NCI-H1092 (cell line): ENCODE results near the gene CHMP4A.

Experiments
- DNase-seq: peaks from one replicate; lab custom pipeline; 2025; lab: John Stamatoyannopoulos, UW

Gene CHMP4A, protein sequence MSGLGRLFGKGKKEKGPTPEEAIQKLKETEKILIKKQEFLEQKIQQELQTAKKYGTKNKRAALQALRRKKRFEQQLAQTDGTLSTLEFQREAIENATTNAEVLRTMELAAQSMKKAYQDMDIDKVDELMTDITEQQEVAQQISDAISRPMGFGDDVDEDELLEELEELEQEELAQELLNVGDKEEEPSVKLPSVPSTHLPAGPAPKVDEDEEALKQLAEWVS

DNA sequence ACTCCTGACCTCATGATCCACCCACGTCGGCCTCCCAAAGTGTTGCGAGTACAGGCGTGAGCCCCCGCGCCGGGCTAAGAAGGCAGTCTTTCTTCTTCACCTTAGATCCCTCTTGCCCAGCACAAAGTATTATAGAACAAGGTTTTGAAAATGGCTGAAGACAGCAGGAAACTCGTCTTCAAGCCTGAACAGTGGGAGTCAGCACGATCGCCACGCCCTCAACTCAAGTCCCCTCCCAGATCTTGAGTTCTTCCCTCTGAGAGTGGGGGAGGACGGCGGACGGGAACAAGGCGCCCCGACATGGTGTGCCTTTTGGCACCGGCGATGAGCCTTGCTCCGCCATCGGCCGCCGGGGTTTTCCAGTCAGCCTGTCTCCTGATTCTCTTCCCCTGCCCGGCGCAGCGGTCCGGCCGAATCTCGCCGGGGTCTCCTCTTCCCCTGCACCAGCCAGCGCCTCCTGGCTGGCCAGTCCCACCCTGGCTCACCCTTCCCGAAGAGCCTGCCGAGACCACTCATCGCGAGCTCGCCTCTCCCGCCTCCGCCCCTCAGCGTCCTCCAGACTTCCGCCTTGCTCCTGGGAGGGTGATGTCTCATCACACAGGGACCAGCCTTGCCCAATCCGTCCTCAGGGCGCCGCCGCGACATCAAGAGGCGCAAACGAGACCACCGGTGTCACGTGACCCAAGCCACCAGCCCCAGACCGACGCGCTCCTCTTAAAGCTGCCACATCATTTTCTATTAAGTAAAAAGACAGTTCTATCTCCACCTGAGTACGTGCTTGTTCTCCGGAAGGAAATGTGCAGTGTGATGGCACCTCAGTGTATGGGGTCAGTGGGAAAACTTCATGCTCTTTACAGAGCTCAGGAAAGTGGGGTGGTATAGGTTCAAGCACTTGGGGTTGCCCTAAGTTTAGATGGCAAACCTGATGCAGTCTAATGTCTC, at the start of gene CHMP4A:
Gene CHMP4A (minus strand): TSS at position 565 of the 942 bp plus-strand sequence. CDS start 49 bp downstream, at position 516.
- peak; percentile 95 for DNase-seq

DNA sequence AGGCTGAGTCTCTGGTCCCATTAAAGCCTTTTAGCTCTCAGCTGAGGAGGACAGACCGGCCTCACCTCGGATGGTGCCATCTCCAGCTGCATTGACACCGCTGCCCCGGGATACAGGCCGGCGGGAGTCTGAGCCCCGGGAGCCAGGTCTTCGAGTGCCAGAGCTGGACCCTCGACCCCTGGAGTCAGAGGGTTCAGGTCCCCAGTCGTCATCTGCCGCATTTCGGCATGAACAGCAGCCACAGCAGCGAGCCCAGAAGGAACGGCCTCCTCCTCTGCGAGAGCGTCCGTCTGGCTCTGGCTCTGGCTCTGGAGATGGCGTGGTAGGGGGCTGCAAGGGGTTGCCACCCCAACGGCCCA, 48.7 kb upstream of the CHMP4A start:
- DNase-seq, result no peak

DNA sequence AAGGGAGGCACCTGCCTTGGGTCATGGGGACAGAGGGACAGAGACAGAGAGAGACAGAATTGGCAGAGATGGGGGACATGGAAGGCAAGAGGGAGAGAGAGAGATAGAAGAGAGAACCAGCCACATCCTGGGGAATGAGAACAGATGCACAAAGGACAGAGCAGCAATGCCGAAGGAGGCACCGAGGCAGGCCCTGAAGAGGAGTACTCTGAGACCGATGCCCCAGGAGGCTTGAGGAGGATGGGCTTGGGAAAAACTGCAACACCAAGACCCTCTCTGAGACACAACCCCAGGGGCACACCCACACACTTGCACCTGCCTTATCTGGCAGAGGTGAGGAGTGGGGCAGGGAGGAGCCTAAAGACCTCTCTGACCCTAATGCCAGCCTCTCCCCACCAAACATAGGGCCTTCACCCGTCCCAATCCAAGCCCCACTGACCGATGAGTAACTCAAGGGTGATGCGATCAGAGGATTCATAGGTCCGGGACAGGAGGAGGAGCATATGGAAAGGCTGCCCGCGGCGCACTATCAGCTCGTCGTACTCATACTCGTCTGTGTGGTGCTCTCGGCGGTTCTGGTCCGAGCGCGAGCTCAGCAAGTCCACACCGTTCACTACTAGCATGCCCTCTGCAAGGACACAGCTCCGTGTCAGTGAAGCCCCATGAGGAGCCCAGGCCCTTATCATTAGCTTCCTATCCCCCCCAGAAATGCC, 48.1 kb upstream of the CHMP4A start:
- DNase-seq, result no peak

DNA sequence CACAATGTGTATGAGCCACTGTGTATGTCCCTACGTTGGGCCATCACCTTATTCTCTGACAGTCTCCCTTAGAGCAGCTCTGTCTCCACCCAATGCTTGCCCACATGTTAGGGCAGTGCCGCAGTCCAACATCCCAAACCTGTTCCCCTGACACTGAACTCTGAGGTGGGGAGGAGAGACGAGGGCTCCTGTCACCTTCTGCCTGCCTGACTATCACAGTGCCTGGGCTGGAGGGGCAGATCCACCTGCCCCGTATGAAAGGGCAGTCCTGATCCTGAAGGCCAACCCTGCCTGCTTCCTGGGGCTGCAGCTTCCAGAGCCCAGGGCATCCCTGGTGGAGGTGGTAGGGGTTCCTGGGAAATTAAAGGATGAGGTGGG, 47.5 kb upstream of the CHMP4A start:
- no peak for DNase-seq

DNA sequence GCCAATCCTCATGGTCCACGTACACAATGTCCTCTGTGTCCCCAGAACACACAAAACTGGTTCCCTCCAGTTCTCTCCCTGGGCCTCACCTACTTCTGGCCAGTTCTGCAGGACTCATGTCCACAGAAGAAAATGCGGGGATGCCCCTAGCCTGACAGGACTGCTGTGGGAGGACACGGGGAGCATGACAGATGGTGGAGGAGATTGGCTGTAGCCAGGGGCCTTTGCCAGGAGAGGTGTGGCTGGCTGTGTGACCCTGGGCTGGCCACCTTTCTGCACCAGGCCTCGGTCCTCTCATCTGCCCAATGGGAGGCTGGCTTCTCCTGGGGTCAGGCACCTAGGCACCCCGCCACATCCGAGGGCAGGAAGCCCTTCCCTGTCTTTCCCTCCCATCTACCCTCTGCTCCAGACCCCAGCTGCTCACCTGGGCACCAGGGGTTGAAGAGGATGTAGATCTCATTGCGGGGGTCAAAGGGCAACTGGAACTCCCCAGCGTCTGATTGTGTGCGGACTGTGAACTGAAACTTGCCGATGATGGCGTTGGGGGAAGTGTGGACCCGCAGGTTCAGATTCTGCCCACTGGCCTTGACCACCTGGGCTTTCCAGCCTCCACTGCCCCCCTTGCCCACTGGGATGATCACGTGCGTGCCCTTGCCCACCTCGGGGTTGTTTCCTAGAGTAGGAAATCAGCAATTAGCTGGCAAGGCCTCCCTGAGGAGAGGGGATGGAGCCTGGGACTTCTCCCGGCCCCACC, 46.9 kb upstream of the CHMP4A start:
- no peak for DNase-seq

DNA sequence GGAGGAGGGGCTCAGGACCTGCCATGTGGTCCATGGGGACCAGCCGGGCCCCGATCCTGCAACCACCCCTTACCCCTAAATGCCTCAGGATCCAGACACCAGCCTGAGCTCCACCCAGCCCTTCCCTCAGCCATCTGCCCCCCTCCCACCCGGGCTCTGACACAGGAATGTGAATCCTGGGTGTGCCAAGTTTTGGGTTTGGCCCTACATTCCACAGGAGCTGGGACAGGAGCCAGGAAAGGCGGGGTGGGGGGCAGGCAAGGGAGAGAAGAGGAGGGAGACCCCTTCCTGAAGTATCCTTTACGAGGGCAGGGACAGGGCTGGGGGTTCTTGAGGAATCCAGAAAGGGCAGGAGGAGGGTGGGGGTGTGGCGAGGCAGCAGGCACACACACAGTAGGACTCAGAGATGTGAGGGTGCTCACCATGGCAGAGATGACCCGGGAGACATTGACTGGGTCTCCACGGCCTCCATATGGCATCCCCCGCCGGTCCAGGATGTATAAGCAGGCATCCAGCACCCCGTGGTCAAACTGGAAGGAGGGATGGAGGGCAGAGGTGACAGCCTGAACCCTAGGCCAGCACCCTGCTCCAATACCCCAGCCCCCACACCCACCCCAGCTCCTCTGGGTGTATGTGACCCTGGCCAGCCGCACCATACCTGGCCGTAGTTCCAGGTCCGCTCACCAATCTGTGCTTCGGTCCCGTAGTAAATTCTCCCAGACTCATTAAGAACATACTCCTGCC, 46.2 kb upstream of the CHMP4A start:
- DNase-seq, result no peak

DNA sequence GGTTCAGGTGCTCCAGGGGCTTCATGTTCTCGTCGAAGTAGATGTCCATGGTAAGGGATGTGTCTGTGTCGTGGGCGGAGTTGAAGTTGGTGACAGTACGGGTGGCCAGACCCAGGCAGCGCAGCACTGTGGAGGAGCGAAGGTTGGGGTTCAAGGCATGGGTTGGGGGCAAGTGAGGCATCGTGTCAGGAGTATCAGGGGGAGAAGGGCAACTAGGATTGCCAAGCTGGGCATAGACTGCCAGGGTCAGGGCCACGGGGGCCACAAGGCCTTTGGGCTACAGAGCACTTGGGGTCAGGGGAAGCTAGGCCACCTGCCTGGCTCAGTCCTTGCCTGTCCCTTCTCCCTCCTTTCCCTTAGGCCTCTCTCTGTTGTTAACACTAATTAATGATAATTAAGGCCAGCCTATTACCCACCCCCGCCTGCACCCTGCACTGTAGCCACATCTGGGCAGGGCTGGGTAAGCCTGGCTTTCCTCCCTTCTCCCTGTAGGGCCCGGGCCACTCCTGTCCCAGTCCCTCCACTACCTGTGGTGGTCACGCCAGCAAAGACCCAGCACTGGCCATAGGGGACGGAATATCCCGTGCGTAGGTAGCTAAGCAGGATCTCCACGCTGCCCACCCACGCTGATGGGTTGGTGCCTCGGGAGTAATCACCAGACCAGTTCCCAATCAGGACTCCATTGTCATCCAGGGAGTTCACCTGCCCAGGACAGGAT, 45.4 kb upstream of the CHMP4A start:
- no peak for DNase-seq

DNA sequence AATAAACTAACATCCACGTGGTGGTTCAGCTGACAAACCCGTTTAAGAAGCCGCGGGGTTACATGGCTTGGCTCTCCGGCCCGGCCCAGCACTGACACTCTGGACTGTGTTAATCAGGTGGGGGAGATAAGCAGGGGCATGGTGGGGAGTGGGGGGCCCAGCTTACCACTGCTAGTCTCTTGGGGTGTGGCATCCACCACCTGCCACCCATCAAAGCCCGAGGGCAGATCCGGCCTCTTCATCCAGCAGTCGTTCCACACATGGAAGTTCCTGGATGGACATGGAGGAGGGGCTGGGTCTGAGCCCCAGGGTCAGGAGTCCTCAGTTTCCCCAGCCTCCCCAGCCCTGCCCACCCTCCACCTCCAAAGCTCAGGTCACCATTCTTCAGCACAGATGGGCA, 44.8 kb upstream of the CHMP4A start:
- DNase-seq, result no peak

DNA sequence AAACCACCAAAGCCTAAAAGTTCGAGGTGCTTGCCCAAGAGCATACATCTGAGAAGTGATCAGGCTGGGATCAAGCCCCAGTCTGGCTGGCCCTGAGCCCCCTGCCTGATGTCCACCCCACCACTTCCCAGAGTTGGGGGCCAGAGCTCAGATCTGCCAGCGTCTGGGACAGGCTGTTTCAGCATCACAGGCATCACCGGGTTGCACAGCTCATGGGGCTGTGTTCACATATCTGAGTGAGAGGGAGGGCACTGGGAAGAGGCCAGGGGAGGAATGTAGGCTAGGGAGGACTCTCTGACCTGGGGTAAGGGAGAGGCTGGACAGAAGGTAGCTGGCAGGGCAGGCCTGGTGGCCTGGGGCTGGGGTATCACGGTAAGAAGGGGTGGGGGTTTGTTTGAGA, 43.7 kb upstream of the CHMP4A start:
- no peak for DNase-seq

DNA sequence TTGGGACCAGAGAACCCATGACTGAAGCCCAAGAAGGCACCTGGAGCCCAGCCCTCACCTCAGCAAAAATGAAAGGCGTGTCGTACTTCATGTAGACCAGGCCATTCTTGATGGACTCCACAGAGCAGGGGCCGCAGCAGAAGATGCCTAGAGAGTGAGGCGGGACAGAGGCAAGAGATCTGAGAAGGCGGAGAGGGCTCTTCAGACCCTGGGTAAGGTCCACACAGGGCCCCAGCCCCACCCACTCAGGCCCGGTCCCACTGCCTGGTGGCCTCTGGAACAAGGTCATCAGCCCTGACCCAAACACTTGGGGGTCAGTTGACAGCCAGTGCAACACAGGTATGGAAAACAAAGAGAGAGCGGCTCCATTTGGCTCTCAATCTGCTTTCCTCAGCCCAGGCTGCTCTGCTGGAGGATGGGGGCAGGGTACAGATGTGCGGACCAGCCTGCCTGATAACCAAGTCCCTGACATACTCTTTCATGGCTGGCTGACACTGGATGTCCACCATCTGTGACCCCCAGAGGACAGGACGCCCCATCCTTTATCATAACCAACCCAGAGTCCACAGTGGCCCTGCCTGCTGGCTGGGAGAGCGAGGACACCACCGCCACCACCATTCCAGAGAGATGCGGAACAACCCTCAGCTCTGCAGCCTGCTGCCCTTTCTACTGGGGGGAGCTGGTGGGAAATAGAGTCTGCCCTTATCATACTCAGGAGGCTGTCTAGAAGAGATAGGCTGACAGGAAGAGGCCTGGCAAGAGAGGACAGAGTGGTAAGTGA, 42.8 kb upstream of the CHMP4A start:
- DNase-seq, result no peak

DNA sequence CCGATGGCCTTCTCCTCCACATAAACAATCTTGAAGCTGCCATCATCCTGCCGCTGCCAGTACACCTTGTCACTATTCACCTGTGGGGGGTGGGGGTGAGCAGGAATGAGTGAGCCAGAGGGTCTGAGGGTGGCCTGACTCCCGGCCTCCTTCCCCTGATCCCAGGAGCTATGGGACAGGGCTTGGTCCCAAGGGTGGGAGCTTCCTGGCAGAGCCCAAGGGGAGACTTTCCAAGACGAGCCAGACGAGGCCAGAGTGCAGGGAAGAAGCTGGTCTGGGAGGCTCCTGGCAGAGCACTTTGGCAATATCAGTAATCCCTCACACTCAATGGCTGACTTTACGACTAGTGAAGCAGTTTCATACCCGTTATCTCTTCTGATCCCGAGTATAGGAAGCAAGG, 42.1 kb upstream of the CHMP4A start:
- DNase-seq, result no peak

DNA sequence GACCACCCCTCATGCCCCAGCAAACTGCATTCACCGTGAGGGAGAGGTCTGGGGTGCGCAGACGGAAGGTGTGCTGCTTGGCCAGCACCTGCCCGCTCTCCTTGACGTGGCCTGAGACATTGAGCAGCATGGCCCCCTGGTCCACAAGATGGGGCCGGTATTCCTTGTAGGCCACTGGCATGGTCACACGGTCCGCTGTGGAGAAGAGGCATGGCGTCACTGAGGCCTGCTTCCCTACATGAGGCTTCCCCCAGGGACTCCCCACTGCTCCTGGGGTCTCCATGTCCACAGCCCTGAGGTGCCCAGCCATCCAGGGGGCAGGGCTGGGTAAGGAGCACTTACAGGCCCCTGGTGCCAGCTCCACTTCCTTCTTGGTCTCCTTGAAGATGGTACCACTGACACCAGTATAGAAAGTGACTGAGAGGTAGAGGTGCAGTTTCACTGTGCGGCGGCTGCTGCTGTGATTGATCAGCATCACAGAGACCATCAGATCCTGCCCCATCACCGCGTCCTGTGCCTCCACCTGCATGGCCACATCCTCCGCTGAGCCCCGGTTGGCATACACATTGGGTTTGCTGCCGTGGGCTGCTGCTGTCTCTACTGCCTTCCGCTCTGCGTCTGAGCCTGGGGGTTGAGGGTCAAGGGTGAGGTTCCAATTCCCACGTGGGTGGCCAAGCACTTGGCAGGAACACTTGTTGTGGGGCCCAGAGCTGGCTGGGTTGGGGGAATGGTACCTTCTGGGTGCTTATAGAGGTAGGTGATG, 41.5 kb upstream of the CHMP4A start:
- no peak for DNase-seq

DNA sequence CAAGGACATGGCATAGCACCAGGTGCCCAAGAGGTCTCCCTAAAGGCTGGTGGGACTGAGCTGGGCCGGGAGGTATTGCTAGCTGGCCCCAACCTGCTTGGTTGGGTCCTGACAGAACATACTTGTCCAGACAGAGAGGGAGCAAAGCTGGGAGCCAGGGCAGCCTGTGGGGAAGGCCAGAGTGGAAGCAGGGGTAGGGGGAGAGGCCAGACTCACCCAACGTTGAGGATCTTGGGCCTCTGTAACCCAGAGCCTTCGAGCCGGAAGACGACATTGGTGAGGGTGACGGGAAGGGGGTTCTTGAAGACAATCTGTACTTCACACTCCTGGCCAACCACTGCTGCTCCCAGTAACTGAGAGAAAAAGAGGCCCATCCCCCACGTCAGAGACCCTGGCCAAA, 40.6 kb upstream of the CHMP4A start:
- no peak for DNase-seq

DNA sequence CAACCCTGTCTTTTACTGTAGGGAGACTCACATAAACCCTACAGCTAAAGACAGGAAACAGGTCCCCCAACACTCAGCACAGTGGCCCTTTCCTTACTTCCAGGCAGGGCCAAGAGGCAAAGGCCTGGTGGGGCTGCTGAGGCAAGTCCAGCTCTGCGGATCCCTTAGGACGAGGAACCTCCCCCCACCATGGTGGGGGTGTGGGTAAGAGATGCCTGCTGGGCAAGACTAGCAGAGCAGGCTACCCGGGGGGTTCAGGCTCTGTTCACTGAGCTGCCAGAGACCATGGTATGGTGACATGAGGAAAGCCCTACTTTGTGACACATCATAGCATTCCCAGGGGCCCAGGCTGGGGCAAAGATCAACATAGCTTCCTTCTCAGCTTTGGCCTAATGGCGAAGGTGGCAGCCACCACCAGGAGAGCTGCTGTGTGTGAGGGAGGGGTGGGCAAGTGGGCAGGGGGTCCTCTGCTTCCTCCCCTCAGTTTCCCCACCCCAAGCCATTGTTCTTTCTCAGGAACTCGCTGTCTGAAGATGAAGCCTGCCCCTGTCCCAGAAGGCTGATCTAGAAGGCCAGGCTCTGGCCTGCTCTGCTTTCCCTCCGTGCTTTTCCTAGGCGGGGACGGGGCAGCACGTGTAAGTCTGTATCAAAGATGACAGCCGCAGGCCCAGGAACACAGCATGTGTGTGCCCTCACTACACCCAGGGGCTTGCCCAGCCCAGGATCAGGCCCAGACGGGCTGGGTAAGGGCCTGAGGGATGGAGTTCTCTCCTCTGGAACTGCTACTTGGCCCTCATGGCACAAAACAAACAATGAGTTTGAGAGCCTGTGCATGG, 39.2 kb upstream of the CHMP4A start:
- no peak for DNase-seq

DNA sequence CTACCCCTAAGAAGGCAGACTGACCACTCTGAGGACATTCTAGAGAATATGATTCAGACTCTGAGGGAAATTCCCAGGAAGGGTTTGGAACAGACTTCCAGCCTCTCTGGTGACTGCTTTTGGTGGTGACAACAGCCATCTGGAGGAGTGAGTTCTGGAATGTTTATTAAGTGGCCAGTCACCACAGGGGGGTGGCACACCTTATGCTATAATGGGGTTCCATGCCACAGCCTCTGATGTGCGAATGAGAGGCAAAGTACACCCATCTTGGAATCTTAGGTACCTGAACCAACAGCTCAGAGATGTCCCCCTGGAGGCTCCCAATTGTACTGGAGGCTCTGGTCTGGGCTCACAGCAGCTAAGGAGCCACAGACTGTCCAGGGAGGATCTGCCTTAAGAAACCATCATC, 38.6 kb upstream of the CHMP4A start:
- no peak for DNase-seq

DNA sequence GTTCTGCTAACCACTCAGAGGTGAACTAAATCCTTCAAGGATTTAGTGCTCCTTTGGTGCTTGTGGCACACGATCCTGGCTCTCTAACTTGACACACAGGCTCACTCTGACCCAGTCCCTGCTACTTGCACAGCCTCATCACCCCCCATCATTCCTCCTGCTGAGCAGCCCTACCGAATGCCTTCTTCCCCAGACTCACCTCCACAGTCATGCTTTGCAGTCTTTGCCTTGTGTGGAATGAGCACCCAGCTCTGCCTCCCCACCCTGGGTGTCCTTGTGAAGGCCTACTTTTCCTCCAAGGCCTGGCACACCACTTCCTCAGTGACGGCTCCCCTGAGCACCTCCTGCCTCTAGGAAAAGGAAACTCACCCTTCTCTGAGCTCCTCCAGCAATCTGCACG, 37.1 kb upstream of the CHMP4A start:
- no peak for DNase-seq

DNA sequence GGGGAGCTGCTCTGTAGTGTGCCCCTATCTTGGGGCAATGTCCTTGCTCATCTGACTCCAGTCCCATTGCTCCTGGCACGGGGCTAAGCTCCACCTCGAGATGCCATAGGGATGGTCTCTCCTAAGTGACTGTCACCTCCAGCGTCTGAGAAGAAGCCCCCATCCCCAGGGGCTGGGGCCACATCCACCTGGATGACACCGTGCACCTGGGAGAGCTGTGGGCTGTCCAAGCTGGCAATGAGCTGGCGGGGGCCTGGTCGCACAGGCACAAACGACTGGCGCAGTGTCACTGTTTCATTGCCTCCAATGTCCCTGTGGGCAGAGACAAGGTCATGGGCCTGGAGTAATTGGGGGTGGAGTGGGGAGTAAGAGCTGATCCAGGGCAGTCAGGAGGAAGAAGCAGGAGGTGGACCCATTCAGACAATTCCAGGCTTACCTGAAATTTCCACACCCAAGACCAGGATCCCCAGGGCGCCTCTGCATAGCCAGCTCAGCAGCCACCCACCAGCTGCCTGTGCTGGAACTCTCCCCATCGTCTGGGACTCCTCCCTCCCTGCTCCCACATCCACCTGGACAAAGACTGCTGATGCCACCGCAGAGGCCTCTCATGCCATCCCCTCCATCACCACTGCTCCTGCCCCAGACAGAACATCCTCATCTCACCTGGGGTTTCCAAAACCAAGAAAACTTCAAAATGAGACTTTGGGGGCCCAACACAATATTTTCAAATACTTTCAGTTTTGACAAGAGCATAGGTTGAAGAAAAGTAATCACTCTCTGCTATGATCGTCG, 36.1 kb upstream of the CHMP4A start:
- no peak for DNase-seq

DNA sequence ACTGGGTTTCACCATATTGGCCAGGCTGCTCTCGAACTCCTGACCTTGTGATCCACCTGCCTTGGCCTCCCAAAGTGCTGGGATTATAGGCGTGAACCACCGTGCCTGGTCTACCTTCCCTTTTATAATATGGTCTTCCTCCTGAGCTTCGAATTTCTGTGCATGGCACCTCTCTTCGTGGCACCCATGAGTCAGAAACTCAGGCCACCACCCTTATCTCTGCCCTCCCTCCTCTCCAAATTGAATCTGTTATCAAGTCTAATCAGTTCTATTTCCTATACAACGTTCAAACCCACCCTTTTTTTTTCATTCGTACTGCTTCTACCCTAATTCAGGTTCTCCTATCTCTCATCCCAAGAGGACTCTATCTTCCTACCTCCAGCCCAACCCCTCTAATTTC, 34.1 kb upstream of the CHMP4A start:
- DNase-seq, result no peak
